Measurements from ENCODE around the gene PDS5A.
"Not testable (repeated sequence)": the region's sequence is repeated elsewhere in the genome, so short reads cannot be mapped to it uniquely, and the experiment has no call there.

Gene PDS5A

GRCh38 chr4:39977489-39978377 lies at the start of gene PDS5A:
TSS of gene PDS5A (minus strand) at chr4:39977911. CDS start at chr4:39976577, 1,334 bp downstream.
- DNase-seq (ENCODE audit: low read depth), result peak; percentile 98
- TF ChIP-seq CTCF (IDR thresholded peaks at IDR 0.05; ENCODE audit: low read depth, low read length) (peak; percentile 91), MYC (IDR thresholded peaks at IDR 0.05; ENCODE audit: low read depth, low read length) (no peak; the same call in 1 of the 2 replicates), MAX (IDR thresholded peaks at IDR 0.05; ENCODE audit: low read depth, low read length) (peak; percentile 69), POLR2A (IDR thresholded peaks at IDR 0.05; ENCODE audit: extremely low read depth, insufficient read length) (peak; percentile 90)
- H3K4me3 ChIP-seq (ENCODE audit: low read depth, low read length), result peak within 1 kb of the TSS; percentile 84

GRCh38 chr4:40024049-40024448 lies 46.3 kb upstream of the PDS5A start:
- not testable (repeated sequence) for DNase-seq (ENCODE audit: low read depth); H3K4me3 ChIP-seq (ENCODE audit: low read depth, low read length)

GRCh38 chr4:40021116-40021515 lies 43.4 kb upstream of the PDS5A start:
- H3K4me3 ChIP-seq (ENCODE audit: low read depth, low read length), result not testable (repeated sequence)

GRCh38 chr4:40020221-40020620 lies 42.5 kb upstream of the PDS5A start:
- TF ChIP-seq POLR2A (IDR thresholded peaks at IDR 0.05; ENCODE audit: extremely low read depth, insufficient read length) (no peak), MYC (IDR thresholded peaks at IDR 0.05; ENCODE audit: low read depth, low read length) (no peak), MAX (IDR thresholded peaks at IDR 0.05; ENCODE audit: low read depth, low read length) (no peak), CTCF (IDR thresholded peaks at IDR 0.05; ENCODE audit: low read depth, low read length) (no peak)
- DNase-seq (ENCODE audit: low read depth), result no peak
- H3K4me3 ChIP-seq (ENCODE audit: low read depth, low read length), result no peak overlapping the region

More at GRCh38 chr4:40021116-40021515, 43.4 kb upstream of the PDS5A start:
- not testable (repeated sequence) for DNase-seq (ENCODE audit: low read depth)

- TF ChIP-seq MAX (IDR thresholded peaks at IDR 0.05; ENCODE audit: low read depth, low read length) (no peak), POLR2A (IDR thresholded peaks at IDR 0.05; ENCODE audit: extremely low read depth, insufficient read length) (no peak)
- DNase-seq (ENCODE audit: low read depth), result no peak
Measured at GRCh38 chr4:40016007-40016406, 38.3 kb upstream of the PDS5A start.

GRCh38 chr4:40003986-40004385 lies 26.3 kb upstream of the PDS5A start:
- TF ChIP-seq MYC (IDR thresholded peaks at IDR 0.05; ENCODE audit: low read depth, low read length) (peak; percentile 56), POLR2A (IDR thresholded peaks at IDR 0.05; ENCODE audit: extremely low read depth, insufficient read length) (no peak), MAX (IDR thresholded peaks at IDR 0.05; ENCODE audit: low read depth, low read length) (0 out of 2 replicates have a peak, but pooled peaks have one; percentile 29)
- no peak overlapping the region for H3K4me3 ChIP-seq (ENCODE audit: low read depth, low read length)
- DNase-seq (ENCODE audit: low read depth), result peak; percentile 93

More at GRCh38 chr4:40016007-40016406, 38.3 kb upstream of the PDS5A start:
- H3K4me3 ChIP-seq (ENCODE audit: low read depth, low read length), result no peak overlapping the region

- no peak for TF ChIP-seq MYC (IDR thresholded peaks at IDR 0.05; ENCODE audit: low read depth, low read length)
- no peak overlapping the region for H3K4me3 ChIP-seq (ENCODE audit: low read depth, low read length)
- peak; percentile 19 for DNase-seq (ENCODE audit: low read depth)
Measured at GRCh38 chr4:40000711-40001110, 23.0 kb upstream of the PDS5A start.

- DNase-seq (ENCODE audit: low read depth), result no peak
- H3K4me3 ChIP-seq (ENCODE audit: low read depth, low read length), result no peak overlapping the region
- no peak for TF ChIP-seq MAX (IDR thresholded peaks at IDR 0.05; ENCODE audit: low read depth, low read length)
- no peak for TF ChIP-seq POLR2A (IDR thresholded peaks at IDR 0.05; ENCODE audit: extremely low read depth, insufficient read length)
- no peak for TF ChIP-seq CTCF (IDR thresholded peaks at IDR 0.05; ENCODE audit: low read depth, low read length)
- no peak for TF ChIP-seq MYC (IDR thresholded peaks at IDR 0.05; ENCODE audit: low read depth, low read length)
Measured at GRCh38 chr4:39998659-39999345, 21.1 kb upstream of the PDS5A start.
